ENCODE measurements around the gene SCGB1D1.

The SCGB1D1 gene

DNA sequence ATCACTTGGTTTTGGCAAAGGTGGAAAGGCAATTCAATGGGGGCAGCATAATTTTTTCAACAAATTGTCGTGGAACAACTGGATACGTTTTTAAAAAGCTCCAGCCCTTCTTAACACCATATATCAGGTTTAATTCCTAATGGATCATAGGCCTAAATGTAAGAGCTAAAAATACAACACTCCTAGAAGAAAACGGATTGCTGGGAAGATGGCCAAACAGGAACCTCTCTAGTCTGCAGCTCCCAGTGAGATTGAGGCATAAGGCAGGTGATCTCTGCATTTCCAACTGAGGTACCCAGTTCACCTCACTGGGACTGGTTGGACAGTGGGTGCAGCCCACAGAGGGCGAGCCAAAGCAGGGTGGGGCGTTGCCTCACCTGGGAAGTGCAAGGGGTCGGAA lies 32.4 kb upstream of the SCGB1D1 start:
- POLR2A ChIA-PET: no interaction called here
- CTCF ChIA-PET: interaction anchor here (1.7 kb wide), 1 partner anchor 18 kb away, joined by 5 read pairs; no protein-coding TSS in a partner anchor
- no peak for DNase-seq (ENCODE audit: extremely low spot score)
- TF ChIP-seq, protein P1, sequence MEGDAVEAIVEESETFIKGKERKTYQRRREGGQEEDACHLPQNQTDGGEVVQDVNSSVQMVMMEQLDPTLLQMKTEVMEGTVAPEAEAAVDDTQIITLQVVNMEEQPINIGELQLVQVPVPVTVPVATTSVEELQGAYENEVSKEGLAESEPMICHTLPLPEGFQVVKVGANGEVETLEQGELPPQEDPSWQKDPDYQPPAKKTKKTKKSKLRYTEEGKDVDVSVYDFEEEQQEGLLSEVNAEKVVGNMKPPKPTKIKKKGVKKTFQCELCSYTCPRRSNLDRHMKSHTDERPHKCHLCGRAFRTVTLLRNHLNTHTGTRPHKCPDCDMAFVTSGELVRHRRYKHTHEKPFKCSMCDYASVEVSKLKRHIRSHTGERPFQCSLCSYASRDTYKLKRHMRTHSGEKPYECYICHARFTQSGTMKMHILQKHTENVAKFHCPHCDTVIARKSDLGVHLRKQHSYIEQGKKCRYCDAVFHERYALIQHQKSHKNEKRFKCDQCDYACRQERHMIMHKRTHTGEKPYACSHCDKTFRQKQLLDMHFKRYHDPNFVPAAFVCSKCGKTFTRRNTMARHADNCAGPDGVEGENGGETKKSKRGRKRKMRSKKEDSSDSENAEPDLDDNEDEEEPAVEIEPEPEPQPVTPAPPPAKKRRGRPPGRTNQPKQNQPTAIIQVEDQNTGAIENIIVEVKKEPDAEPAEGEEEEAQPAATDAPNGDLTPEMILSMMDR (IDR thresholded peaks at IDR 0.05; ENCODE audit: control extremely low read depth, extremely low read depth, low read depth, missing control alignments): no peak

DNA sequence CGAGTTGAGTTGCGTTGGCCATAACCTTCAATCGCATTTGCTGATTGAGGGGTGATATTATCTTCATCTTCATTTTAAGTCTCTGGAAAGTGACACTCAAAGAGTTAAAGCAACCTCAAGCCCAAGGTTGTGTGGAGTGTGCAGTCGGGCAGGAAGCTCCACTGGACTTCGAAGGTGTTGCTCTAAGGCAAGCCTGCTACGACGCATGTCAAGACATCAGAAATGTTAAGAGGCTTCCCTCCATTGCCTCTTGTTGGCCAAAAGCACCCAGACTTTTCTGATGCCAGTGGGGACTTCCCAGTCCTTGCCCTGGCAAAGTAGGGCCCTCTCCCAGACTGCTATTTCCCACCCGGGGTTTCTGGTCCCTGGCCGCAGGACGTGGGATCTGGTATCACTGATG lies 23.6 kb upstream of the SCGB1D1 start:
- ChIA-PET CTCF (interaction anchor here (1.1 to 1.6 kb wide), 2 partner anchors 144 to 211 kb away, joined by 3 read pairs; no protein-coding TSS in a partner anchor), POLR2A (no interaction called here)
- TF ChIP-seq, protein P1 (IDR thresholded peaks at IDR 0.05; ENCODE audit: control extremely low read depth, extremely low read depth, low read depth, missing control alignments): no peak
- no peak for DNase-seq (ENCODE audit: extremely low spot score)

DNA sequence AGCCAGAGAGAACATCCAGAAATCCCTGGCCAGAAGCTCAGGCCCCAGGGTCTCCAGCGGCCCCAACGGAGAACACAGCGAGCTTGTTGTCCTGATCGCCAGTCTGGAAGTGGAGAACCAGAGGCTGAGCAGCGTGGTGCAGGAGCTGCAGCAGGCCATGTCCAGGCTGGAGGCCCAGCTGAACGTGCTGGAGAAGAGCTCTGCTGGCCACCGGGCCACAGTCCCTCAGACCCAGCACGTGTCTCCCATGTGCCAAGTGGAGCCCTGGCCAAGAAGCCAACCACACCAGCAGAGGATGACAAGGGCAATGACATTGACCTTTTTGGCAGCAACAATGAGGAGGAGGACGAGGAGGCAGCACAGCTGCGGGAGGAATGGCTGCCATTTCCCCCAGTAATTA lies 20.6 kb upstream of the SCGB1D1 start:
- POLR2A ChIA-PET: no interaction called here
- no peak for DNase-seq (ENCODE audit: extremely low spot score)
- TF ChIP-seq, protein P1 (IDR thresholded peaks at IDR 0.05; ENCODE audit: control extremely low read depth, extremely low read depth, low read depth, missing control alignments): no peak
- CTCF ChIA-PET: interaction anchor here (4.6 kb wide), 1 partner anchor 142 kb away, joined by 25 read pairs; no protein-coding TSS in a partner anchor

DNA sequence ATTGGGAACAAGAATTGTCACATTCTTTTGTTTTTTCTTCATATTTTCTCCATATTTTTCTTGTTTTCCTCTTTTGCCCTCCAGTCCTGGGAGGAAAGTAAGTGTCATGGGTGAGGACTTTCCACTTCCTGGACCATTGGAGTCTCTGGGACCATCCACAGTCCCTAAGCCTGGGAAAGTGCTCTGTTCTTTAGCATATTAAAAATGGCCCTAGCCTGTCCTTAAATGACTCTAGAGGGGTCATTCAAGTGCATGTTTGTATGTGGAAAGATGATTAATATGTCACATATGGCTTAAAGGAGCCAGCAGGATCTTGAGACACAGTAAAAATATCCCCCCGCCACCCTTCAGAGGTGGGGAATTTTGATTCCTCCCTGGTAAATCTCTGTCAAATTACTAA lies 20.1 kb upstream of the SCGB1D1 start:
- DNase-seq (ENCODE audit: extremely low spot score): no peak
- TF ChIP-seq, protein P1 (IDR thresholded peaks at IDR 0.05; ENCODE audit: control extremely low read depth, extremely low read depth, low read depth, missing control alignments): no peak
- ChIA-PET CTCF (interaction anchor here (0.8 to 4.6 kb wide), 5 partner anchors 12 to 143 kb away, joined by 3 to 25 read pairs (median 3); no protein-coding TSS in a partner anchor), POLR2A (no interaction called here)

DNA sequence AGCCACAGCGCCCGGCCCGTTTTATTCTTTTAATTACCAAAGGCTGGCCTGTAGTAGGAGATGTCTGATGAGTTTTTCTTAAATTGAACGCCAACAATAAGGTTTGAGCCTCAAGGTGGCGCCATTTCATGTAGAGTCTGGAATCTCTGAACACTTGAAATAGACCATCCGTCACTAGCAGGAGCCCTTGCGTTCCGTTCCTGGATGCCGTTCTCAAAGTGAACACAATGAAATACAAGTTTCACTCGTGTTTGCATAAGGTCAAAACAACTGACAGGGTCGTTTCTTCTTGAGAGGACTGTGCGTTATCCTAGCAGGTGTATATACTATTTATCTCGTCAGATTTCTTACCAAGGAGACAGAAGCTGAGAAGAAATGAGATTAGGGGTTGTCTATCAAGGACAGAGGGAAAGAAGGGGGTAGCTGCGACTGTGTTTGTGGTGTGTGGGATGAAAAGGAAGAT lies 18.7 kb upstream of the SCGB1D1 start:
- TF ChIP-seq, protein P1 (IDR thresholded peaks at IDR 0.05; ENCODE audit: control extremely low read depth, extremely low read depth, low read depth, missing control alignments): peak; percentile 75
- POLR2A ChIA-PET: no interaction called here
- DNase-seq (ENCODE audit: extremely low spot score): peak; percentile 60
- CTCF ChIA-PET: interaction anchor here (0.7 to 4.6 kb wide), 14 partner anchors 10 to 613 kb away, joined by 3 to 25 read pairs (median 3); partner anchors contain the start of gene SCGB1D1

DNA sequence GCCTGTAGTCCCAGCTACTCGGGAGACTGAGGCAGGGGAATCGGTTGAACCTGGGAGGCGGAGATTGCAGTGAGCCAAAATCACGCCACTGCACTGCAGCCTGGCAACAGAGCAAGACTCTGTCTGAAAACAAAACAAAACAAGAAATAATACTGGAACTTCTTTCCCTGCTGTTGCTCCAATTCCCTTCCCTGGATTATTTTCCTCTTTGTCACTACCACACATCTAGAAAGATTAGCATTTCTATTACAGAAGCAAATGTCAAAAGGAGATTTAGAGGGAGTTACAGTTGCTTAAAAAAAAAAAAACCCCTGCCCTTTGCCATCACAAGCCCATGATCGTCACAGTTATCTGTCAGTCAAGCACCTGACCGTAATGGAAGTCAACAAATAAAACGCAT lies 17.7 kb upstream of the SCGB1D1 start:
- POLR2A ChIA-PET: no interaction called here
- TF ChIP-seq, protein P1 (IDR thresholded peaks at IDR 0.05; ENCODE audit: control extremely low read depth, extremely low read depth, low read depth, missing control alignments): no peak
- DNase-seq (ENCODE audit: extremely low spot score): no peak
- CTCF ChIA-PET: interaction anchor here (0.9 to 4.6 kb wide), 10 partner anchors 9 to 614 kb away, joined by 3 to 25 read pairs (median 4); no protein-coding TSS in a partner anchor

Measured in GM10248 (cell line).